CD4-positive, alpha-beta T cell treated with Interleukin-17A for 1 hour (primary cell): ENCODE results near the gene NISCH.

Experiments
- DNase-seq: peaks from one replicate; pipeline ENCODE4 v3.0.0-alpha.2; 2020

The NISCH gene

GRCh38 chr3:52472239-52473000 lies 17.0 kb downstream of the NISCH start:
- DNase-seq, result no peak

GRCh38 chr3:52473026-52473425 lies 17.6 kb downstream of the NISCH start:
- DNase-seq, result no peak

GRCh38 chr3:52477076-52477795 lies 21.8 kb downstream of the NISCH start:
- DNase-seq, result no peak

- no peak for DNase-seq
Measured at GRCh38 chr3:52477796-52478095, 22.3 kb downstream of the NISCH start.

- no peak for DNase-seq
Measured at GRCh38 chr3:52479037-52479876, 23.9 kb downstream of the NISCH start.

GRCh38 chr3:52479877-52480575 lies 24.6 kb downstream of the NISCH start:
- no peak for DNase-seq

GRCh38 chr3:52480768-52481715 lies 25.6 kb downstream of the NISCH start:
- no peak for DNase-seq

- DNase-seq, result no peak
Measured at GRCh38 chr3:52481819-52482521, 26.6 kb downstream of the NISCH start.

GRCh38 chr3:52483081-52483480 lies 27.7 kb downstream of the NISCH start:
- no peak for DNase-seq

GRCh38 chr3:52483577-52484381 lies 28.4 kb downstream of the NISCH start:
- no peak for DNase-seq

GRCh38 chr3:52484680-52485461 lies 29.5 kb downstream of the NISCH start:
- no peak for DNase-seq

GRCh38 chr3:52487050-52487787 lies 31.8 kb downstream of the NISCH start:
- no peak for DNase-seq

- DNase-seq, result no peak
Measured at GRCh38 chr3:52487788-52488691, 32.6 kb downstream of the NISCH start.

GRCh38 chr3:52488746-52489145 lies 33.3 kb downstream of the NISCH start:
- no peak for DNase-seq

GRCh38 chr3:52489453-52489852 lies 34.0 kb downstream of the NISCH start:
- DNase-seq, result no peak

GRCh38 chr3:52490035-52490938 lies 34.9 kb downstream of the NISCH start:
- no peak for DNase-seq
